Fibroblast of lung (primary cell): ENCODE results near the gene COL7A1. TPM values are rescaled to one million over a fixed set of nuclear protein-coding genes. Genes with fewer than 3 reads are reported as not detected.

ENCODE experiments used
- DNase-seq, 2 donors: peaks; one replicate each; pipeline versions ENCODE4 v3.0.0 to v3.0.0-alpha.2; 2010; ENCODE audit warnings: low read depth in 2 of 2
- H2AFZ ChIP-seq: 2 replicates; pipeline ENCODE4 v1.5.1; 2012; ENCODE audit warnings: low read length, control low read depth, inconsistent platforms
- H3K27ac ChIP-seq: 2 replicates; pipeline ENCODE4 v1.5.1; 2011; ENCODE audit warnings: low read length, control low read depth; ENCODE audit not compliant: insufficient read depth
- H3K27me3 ChIP-seq: 2 replicates; pipeline ENCODE4 v1.5.1; 2011; ENCODE audit warnings: mild to moderate bottlenecking, low read length; ENCODE audit not compliant: control insufficient read depth, insufficient read depth
- H3K36me3 ChIP-seq: 2 replicates; pipeline ENCODE4 v1.5.1; 2011; ENCODE audit warnings: low read length; ENCODE audit not compliant: control insufficient read depth, insufficient read depth
- H3K4me1 ChIP-seq: 2 replicates; pipeline ENCODE4 v1.5.1; 2011; ENCODE audit warnings: low read length; ENCODE audit not compliant: control insufficient read depth, insufficient read depth; ENCODE audit errors: extremely low read depth
- H3K4me2 ChIP-seq: 2 replicates; pipeline ENCODE4 v1.5.1; 2011; ENCODE audit warnings: low read length, control low read depth; ENCODE audit not compliant: insufficient read depth; ENCODE audit errors: extremely low read depth
- H3K4me3 ChIP-seq, 4 experiments: fragments of 200-600 bp in 1 of 4; sonication (generic) in 1 of 4; replicated peaks in 1 of 4; 2 replicates each; pipeline ENCODE4 v1.5.1; 2011 to 2016; ENCODE audit warnings: low read length in 4 of 4, low read depth in 3 of 4, mild to moderate bottlenecking in 3 of 4, control low read depth in 2 of 4, inconsistent platforms in 1 of 4, mixed read lengths in 1 of 4; ENCODE audit not compliant: insufficient read depth in 1 of 4; ENCODE audit errors: control extremely low read depth in 1 of 4
- H3K79me2 ChIP-seq: 2 replicates; pipeline ENCODE4 v1.5.1; 2012; ENCODE audit warnings: mild to moderate bottlenecking, low read length, inconsistent platforms; ENCODE audit not compliant: control insufficient read depth, insufficient read depth
- H3K9ac ChIP-seq: 2 replicates; pipeline ENCODE4 v1.5.1; 2011; ENCODE audit warnings: mild to moderate bottlenecking, low read length, control low read depth; ENCODE audit not compliant: insufficient read depth
- H3K9me3 ChIP-seq: 2 replicates; pipeline ENCODE4 v1.5.1; 2012; ENCODE audit warnings: low read depth, low read length; ENCODE audit not compliant: control insufficient read depth, insufficient read depth
- H4K20me1 ChIP-seq: 2 replicates; pipeline ENCODE4 v1.5.1; 2011; ENCODE audit warnings: low read length; ENCODE audit not compliant: control insufficient read depth, insufficient read depth; ENCODE audit errors: extremely low read depth
- EZH2 ChIP-seq: IDR thresholded peaks from 2 replicates; pipeline ENCODE4 v1.5.1; 2012; ENCODE audit warnings: low read length, control low read depth, mild to moderate bottlenecking; ENCODE audit errors: missing control alignments
- polyA plus RNA-seq, 2 donors: library from polyadenylated mRNA; depleted of rRNA in 1 of 2; stranded (reverse) in 1 of 2; unstranded in 1 of 2; fragments of >200 nt; gene quantifications; 2 replicates each; pipeline ENCODE4 v1.2.1, GENCODE V29; 2011 to 2012; ENCODE audit warnings: missing spikeins in 1 of 2
- total RNA-seq: library from RNA; depleted of rRNA; stranded (reverse); fragments of >200 nt; gene quantifications from 2 replicates; pipeline ENCODE4 v1.2.1, GENCODE V29; 2014
- TF ChIP-seq, protein P1 (sequence below), 2 donors: IDR thresholded peaks in 1 of 2; conservative IDR thresholded peaks in 1 of 2; 1 replicate in 1 of 2; 2 replicates in 1 of 2; pipeline ENCODE4 v1.5.1; 2011 to 2012; ENCODE audit warnings: low read length in 2 of 2, control low read depth in 1 of 2, inconsistent platforms in 1 of 2, low read depth in 1 of 2, mild to moderate bottlenecking in 1 of 2

Gene COL7A1
- total and polyA plus RNA-seq, 2 donors (not counting 1 experiment from before 2014, with no cell fraction given): 3.4 to 36.7 TPM

DNA sequence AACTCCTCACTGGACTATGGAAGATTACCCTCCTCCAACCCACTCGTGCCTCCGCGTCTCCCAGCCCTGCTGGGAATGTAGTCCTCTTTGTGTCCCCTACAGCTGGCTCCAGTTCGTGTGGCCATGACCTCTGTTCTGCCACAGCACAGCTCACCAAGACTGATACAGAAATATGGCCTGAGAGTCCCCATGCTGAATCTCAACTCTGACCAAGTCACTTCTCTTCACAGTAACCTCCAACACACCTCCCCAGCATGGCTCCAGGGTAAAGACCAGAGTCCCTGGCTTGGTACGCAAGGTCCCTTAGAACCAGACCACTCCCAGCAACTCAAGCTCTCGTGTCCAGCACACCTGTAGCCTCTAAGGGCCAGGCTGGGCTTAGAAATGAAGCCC, 2.3 kb upstream of the COL7A1 start:
- DNase-seq: no peak
- Histone ChIP-seq H3K9ac (no peak overlapping the region), H3K27ac (peak overlapping the region; percentile 95), H2AFZ (no peak overlapping the region), H3K4me3 (no peak overlapping the region), H3K79me2 (no peaks in the 10 kb centered on the region), H3K9me3 (no peaks in the 10 kb centered on the region), H3K36me3 (peaks cover 24% of the 10 kb centered on the region), H3K4me2 (no peak overlapping the region), H3K4me1 (peaks cover 47% of the 10 kb centered on the region), H3K27me3 (no peaks in the 10 kb centered on the region), H4K20me1 (no peaks in the 10 kb centered on the region)
- TF ChIP-seq, protein P1, sequence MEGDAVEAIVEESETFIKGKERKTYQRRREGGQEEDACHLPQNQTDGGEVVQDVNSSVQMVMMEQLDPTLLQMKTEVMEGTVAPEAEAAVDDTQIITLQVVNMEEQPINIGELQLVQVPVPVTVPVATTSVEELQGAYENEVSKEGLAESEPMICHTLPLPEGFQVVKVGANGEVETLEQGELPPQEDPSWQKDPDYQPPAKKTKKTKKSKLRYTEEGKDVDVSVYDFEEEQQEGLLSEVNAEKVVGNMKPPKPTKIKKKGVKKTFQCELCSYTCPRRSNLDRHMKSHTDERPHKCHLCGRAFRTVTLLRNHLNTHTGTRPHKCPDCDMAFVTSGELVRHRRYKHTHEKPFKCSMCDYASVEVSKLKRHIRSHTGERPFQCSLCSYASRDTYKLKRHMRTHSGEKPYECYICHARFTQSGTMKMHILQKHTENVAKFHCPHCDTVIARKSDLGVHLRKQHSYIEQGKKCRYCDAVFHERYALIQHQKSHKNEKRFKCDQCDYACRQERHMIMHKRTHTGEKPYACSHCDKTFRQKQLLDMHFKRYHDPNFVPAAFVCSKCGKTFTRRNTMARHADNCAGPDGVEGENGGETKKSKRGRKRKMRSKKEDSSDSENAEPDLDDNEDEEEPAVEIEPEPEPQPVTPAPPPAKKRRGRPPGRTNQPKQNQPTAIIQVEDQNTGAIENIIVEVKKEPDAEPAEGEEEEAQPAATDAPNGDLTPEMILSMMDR (conservative IDR thresholded peaks at IDR 0.05 in 1 of 2, IDR thresholded peaks at IDR 0.05 in 1 of 2; ENCODE audit: low read depth in 1 of 2, low read length in 2 of 2): no peak
- TF ChIP-seq EZH2: no peak

DNA sequence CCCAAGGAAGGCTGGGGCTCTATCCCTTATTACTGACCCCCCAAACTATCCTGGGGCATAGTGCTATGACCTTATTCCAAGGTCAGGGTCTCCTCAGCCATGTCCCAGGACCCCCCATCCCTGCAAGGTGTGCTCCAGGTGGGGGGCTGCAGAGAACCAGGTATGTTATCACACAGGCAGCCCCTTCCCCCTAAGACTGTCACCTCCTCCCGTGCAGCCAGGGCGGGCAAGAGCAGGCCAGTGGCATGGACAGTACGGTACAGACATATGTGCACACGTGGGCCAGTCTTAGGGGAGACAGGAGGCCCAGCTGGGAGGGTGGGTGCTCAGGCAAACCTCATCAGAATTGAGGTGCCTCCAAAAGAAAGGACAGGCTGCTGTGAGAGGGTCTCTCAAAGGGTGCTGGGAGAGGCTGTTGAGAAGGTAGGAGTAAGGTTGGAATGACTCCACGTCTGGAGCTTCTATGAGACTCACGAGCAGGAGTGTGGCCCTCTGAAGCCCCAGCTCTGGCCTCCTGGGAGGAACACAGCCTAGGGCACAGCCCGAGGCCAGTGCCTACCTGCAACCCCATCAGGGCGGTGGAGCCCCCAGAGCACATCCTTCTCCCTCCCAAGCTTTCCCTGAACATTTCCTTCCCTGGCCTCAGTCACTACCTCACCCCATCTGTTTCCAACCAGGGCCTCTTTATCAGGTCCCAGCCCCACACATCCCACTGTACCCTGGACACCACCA, 1.7 kb upstream of the COL7A1 start:
- Histone ChIP-seq H2AFZ (no peak overlapping the region), H3K36me3 (peaks cover 25% of the 10 kb centered on the region), H3K4me3 (no peak overlapping the region), H3K4me1 (peaks cover 47% of the 10 kb centered on the region), H3K9me3 (no peaks in the 10 kb centered on the region), H3K9ac (no peak overlapping the region), H3K79me2 (no peaks in the 10 kb centered on the region), H3K4me2 (no peak overlapping the region), H3K27me3 (no peaks in the 10 kb centered on the region), H3K27ac (peak overlapping the region; percentile 95), H4K20me1 (no peaks in the 10 kb centered on the region)
- DNase-seq: no peak
- TF ChIP-seq EZH2: no peak
- TF ChIP-seq, protein P1 (conservative IDR thresholded peaks at IDR 0.05 in 1 of 2, IDR thresholded peaks at IDR 0.05 in 1 of 2; ENCODE audit: low read depth in 1 of 2, low read length in 2 of 2): no peak

DNA sequence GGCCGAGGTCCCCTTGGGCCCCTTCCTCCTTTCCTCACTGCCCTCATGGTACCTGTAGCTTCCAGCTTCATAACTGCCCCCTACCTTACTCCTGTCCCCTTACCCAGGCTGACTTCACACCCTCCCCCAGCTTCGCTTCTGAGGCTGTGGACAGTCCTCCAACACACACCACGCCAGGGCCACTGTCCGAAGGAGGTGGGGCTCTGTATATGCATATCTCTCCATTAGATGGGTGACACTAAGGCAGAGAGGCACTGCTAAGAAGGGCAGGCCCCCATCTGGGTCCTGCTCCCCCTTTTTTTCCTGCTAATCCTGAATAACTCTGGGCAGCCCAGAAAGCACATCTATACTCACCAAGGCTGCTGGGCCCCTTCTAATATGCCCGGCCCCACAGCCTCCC, 1.0 kb upstream of the COL7A1 start:
- Histone ChIP-seq H3K4me3 (no peak overlapping the region), H3K79me2 (no peaks in the 10 kb centered on the region), H2AFZ (no peak overlapping the region), H3K27ac (peak overlapping the region; percentile 74), H3K9ac (no peak overlapping the region), H3K4me1 (peaks cover 47% of the 10 kb centered on the region), H3K9me3 (no peaks in the 10 kb centered on the region), H3K4me2 (no peak overlapping the region), H3K36me3 (peaks cover 22% of the 10 kb centered on the region), H4K20me1 (no peaks in the 10 kb centered on the region), H3K27me3 (no peaks in the 10 kb centered on the region)
- TF ChIP-seq, protein P1 (conservative IDR thresholded peaks at IDR 0.05 in 1 of 2, IDR thresholded peaks at IDR 0.05 in 1 of 2; ENCODE audit: low read depth in 1 of 2, low read length in 2 of 2): no peak
- no peak for TF ChIP-seq EZH2
- no peak for DNase-seq
